GM12873 (cell line): ENCODE measurements around the gene AUTS2.

Experiments
- CTCF ChIP-seq: IDR thresholded peaks from 2 replicates; pipeline ENCODE4 v1.5.1; 2012; ENCODE audit warnings: low read depth, mild to moderate bottlenecking, moderate library complexity, low read length, control low read depth; ENCODE audit not compliant: insufficient read depth; ENCODE audit errors: missing control alignments

Gene AUTS2

GRCh38 chr7:70031245-70031644, 433.0 kb downstream of the AUTS2 start:
- TF ChIP-seq CTCF = no peak

GRCh38 chr7:70032649-70033048, 434.4 kb downstream of the AUTS2 start:
- no peak for TF ChIP-seq CTCF

DNA sequence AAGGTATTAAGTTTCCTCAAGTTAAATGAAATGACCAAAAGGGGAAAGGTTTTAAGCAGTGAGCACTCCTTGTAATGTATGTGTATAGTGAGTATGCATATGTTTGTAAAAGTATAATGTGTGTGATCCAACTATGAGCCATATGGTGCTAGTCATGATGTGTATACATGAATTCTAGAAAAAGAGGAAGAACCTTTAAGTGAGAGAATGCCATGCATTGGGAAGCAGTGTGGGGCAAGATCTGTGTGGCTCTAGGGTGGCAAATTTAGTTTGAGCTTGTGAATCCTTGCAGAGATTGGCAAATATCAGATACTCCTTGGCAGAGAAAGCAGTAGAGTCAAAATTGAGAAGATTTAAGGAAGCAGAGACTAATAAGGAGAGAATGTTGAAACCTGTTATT, 435.0 kb downstream of the AUTS2 start:
- TF ChIP-seq CTCF = no peak

GRCh38 chr7:70034999-70035398, 436.7 kb downstream of the AUTS2 start:
- TF ChIP-seq CTCF = no peak

- TF ChIP-seq CTCF = no peak
Observed at GRCh38 chr7:70035519-70035918, 437.2 kb downstream of the AUTS2 start.

GRCh38 chr7:70035955-70036354, 437.7 kb downstream of the AUTS2 start:
- TF ChIP-seq CTCF = no peak

DNA sequence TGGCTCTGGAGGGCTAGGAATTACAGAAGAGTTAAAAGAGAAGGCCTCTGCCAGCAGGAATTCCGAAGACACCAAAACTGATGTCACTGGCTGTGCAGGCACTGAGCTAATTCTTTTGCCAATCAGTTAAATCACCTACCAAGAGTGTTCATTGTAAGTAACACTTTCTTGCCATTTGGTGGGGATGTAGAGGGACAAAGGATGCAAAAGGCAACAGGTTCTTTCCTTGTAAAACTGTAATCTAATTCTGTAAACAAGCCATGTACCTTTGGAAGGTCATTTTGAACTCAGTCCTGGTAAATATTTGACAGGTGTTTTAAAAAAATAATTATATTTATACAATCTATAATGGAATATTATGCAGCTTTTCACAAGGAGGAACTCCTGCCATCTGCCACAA, 438.4 kb downstream of the AUTS2 start:
- TF ChIP-seq CTCF = no peak
